NB4 (cell line): ENCODE results near the gene PARD6B.

Source experiments
- CTCF ChIP-seq: IDR thresholded peaks from one replicate; pipeline ENCODE4 v1.5.1; 2012; ENCODE audit warnings: low read depth, low read length
- MYC ChIP-seq: IDR thresholded peaks from 2 replicates; pipeline ENCODE4 v1.6.1; 2011; ENCODE audit warnings: low read depth, low read length
- POLR2A ChIP-seq: IDR thresholded peaks from 2 replicates; pipeline ENCODE4 v1.6.1; 2011; ENCODE audit warnings: mild to moderate bottlenecking; ENCODE audit not compliant: insufficient read length; ENCODE audit errors: extremely low read depth
- TF ChIP-seq, protein P1 (sequence below): IDR thresholded peaks from 2 replicates; pipeline ENCODE4 v1.6.1; 2011; ENCODE audit warnings: low read depth, low read length

GRCh38 chr20:50756447-50756846, 25.1 kb downstream of the PARD6B start:
- TF ChIP-seq CTCF (no peak), POLR2A (no peak), MYC (no peak)
- TF ChIP-seq, protein P1, sequence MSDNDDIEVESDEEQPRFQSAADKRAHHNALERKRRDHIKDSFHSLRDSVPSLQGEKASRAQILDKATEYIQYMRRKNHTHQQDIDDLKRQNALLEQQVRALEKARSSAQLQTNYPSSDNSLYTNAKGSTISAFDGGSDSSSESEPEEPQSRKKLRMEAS = no peak
